ENCODE measurements around the gene KLHL29.

Gene KLHL29

GRCh38 chr2:23489471-23490322 is 104.7 kb downstream of the KLHL29 start:
- no peaks in the 10 kb centered on the region for H3F3A ChIP-seq (ENCODE audit: control insufficient read depth, insufficient read depth)
- H3K9me2 ChIP-seq (replicated peaks; ENCODE audit: control insufficient read depth, low read length), result no peaks in the 10 kb centered on the region
- TF ChIP-seq CTCF (IDR thresholded peaks at IDR 0.05; ENCODE audit: low read depth, low read length, poor library complexity, severe bottlenecking) (no peak), EZH2phosphoT487 (IDR thresholded peaks at IDR 0.05; ENCODE audit: borderline replicate concordance, low read length) (no peak)
- H3K27ac ChIP-seq (ENCODE audit: low read depth, low read length), result no peak overlapping the region
- H3K4me2 ChIP-seq (ENCODE audit: low read length), result no peak overlapping the region
- H3K9me3 ChIP-seq (ENCODE audit: control insufficient read depth, insufficient read depth, low read length), result no peaks in the 10 kb centered on the region
- no peaks in the 10 kb centered on the region for H3K36me3 ChIP-seq (ENCODE audit: control insufficient read depth, low read length)
- H3K27me3 ChIP-seq (ENCODE audit: control insufficient read depth, low read length), result no peaks in the 10 kb centered on the region
- H3K4me1 ChIP-seq (ENCODE audit: control insufficient read depth, low read length), result no peaks in the 10 kb centered on the region
- no peaks in the 10 kb centered on the region for H3K79me2 ChIP-seq (ENCODE audit: control insufficient read depth, low read length)
- H4K20me1 ChIP-seq (ENCODE audit: control insufficient read depth, insufficient read depth, low read depth, low read length), result no peaks in the 10 kb centered on the region
- no peak overlapping the region for H3K4me3 ChIP-seq (ENCODE audit: low read length)

- Histone ChIP-seq H3K4me1 (ENCODE audit: control insufficient read depth, low read length) (no peaks in the 10 kb centered on the region), H3K27ac (ENCODE audit: low read depth, low read length) (no peak overlapping the region), H3K9me3 (ENCODE audit: control insufficient read depth, insufficient read depth, low read length) (no peaks in the 10 kb centered on the region), H3K79me2 (ENCODE audit: control insufficient read depth, low read length) (no peaks in the 10 kb centered on the region), H3K27me3 (ENCODE audit: control insufficient read depth, low read length) (no peaks in the 10 kb centered on the region), H4K20me1 (ENCODE audit: control insufficient read depth, insufficient read depth, low read depth, low read length) (no peaks in the 10 kb centered on the region), H3K4me3 (ENCODE audit: low read length) (no peak overlapping the region), H3K4me2 (ENCODE audit: low read length) (no peak overlapping the region), H3K9me2 (replicated peaks; ENCODE audit: control insufficient read depth, low read length) (no peaks in the 10 kb centered on the region), H3K36me3 (ENCODE audit: control insufficient read depth, low read length) (no peaks in the 10 kb centered on the region), H3F3A (ENCODE audit: control insufficient read depth, insufficient read depth) (no peaks in the 10 kb centered on the region)
- no peak for TF ChIP-seq CTCF (IDR thresholded peaks at IDR 0.05; ENCODE audit: low read depth, low read length, poor library complexity, severe bottlenecking)
- TF ChIP-seq EZH2phosphoT487 (IDR thresholded peaks at IDR 0.05; ENCODE audit: borderline replicate concordance, low read length), result no peak
Observed at GRCh38 chr2:23491591-23492336, 106.8 kb downstream of the KLHL29 start.

GRCh38 chr2:23492337-23492675 is 107.3 kb downstream of the KLHL29 start:
- TF ChIP-seq EZH2phosphoT487 (IDR thresholded peaks at IDR 0.05; ENCODE audit: borderline replicate concordance, low read length), result no peak
- no peak for TF ChIP-seq CTCF (IDR thresholded peaks at IDR 0.05; ENCODE audit: low read depth, low read length, poor library complexity, severe bottlenecking)
- no peaks in the 10 kb centered on the region for H3F3A ChIP-seq (ENCODE audit: control insufficient read depth, insufficient read depth)

More at GRCh38 chr2:23492337-23492675, 107.3 kb downstream of the KLHL29 start:
- Histone ChIP-seq H4K20me1 (ENCODE audit: control insufficient read depth, insufficient read depth, low read depth, low read length) (no peaks in the 10 kb centered on the region), H3K4me3 (ENCODE audit: low read length) (no peak overlapping the region), H3K27ac (ENCODE audit: low read depth, low read length) (no peak overlapping the region), H3K79me2 (ENCODE audit: control insufficient read depth, low read length) (no peaks in the 10 kb centered on the region), H3K27me3 (ENCODE audit: control insufficient read depth, low read length) (no peaks in the 10 kb centered on the region), H3K4me1 (ENCODE audit: control insufficient read depth, low read length) (no peaks in the 10 kb centered on the region), H3K9me3 (ENCODE audit: control insufficient read depth, insufficient read depth, low read length) (no peaks in the 10 kb centered on the region), H3K4me2 (ENCODE audit: low read length) (no peak overlapping the region), H3K9me2 (replicated peaks; ENCODE audit: control insufficient read depth, low read length) (no peaks in the 10 kb centered on the region), H3K36me3 (ENCODE audit: control insufficient read depth, low read length) (no peaks in the 10 kb centered on the region)
